Endothelial cell of umbilical vein (primary cell): Measurements from ENCODE around the gene WDFY2. TPM values are rescaled to one million over a fixed set of nuclear protein-coding genes. Genes with fewer than 3 reads are reported as not detected.

Experiments
- BruUV-seq: library from RNA; stranded (reverse); fragments of 400-500 nt; replicated peaks from 2 replicates; lab custom pipeline; 2021; lab: Mats Ljungman, UMichigan
- CTCF ChIA-PET: fragments of 300-600, 350-600 bp; sonication (Branson Sonifier 250); formaldehyde crosslinking; loops from one replicate; lab custom pipeline; 2021; ENCODE audit warnings: antibody characterized with exemption, inconsistent platforms; lab: Charles Lee
- POLR2A ChIA-PET: fragments of 300-600, 350-600 bp; sonication (Branson Sonifier 250); formaldehyde crosslinking; loops from one replicate; lab custom pipeline; 2021; ENCODE audit warnings: antibody characterized with exemption, inconsistent platforms; lab: Charles Lee
- DNase-seq: peaks from one replicate; pipeline ENCODE4 v3.0.0-alpha.2; 2011; ENCODE audit warnings: low read depth, low spot score
- FAIRE-seq: peaks from 2 replicates; lab custom pipeline; 2011; peaks lifted over from hg19 to GRCh38; lab: Jason Lieb, UNC
- H2AFZ ChIP-seq: 2 replicates; pipeline ENCODE4 v1.6.0; 2012; ENCODE audit warnings: low read depth, low read length, control low read depth, inconsistent platforms
- H3K27ac ChIP-seq: 2 replicates; pipeline ENCODE4 v1.5.1; 2011; ENCODE audit warnings: low read depth, mild to moderate bottlenecking, control low read depth, low read length, moderate library complexity; ENCODE audit not compliant: insufficient read depth
- H3K27me3 ChIP-seq, 2 experiments: 2 replicates each; pipeline versions ENCODE4 v1.6.0 to v1.6.1; 2011; ENCODE audit warnings: low read length in 2 of 2, mixed read lengths in 1 of 2; ENCODE audit not compliant: control insufficient read depth in 2 of 2, insufficient read depth in 2 of 2
- H3K36me3 ChIP-seq, 2 experiments: 2 replicates in 1 of 2; 3 replicates in 1 of 2; pipeline ENCODE4 v1.5.1; 2011; ENCODE audit warnings: low read length in 2 of 2, mild to moderate bottlenecking in 1 of 2, moderate library complexity in 1 of 2; ENCODE audit not compliant: control insufficient read depth in 2 of 2, insufficient read depth in 2 of 2; ENCODE audit errors: extremely low read depth in 1 of 2
- H3K4me1 ChIP-seq: 3 replicates; pipeline ENCODE4 v1.5.1; 2011; ENCODE audit warnings: mild to moderate bottlenecking, low read length; ENCODE audit not compliant: control insufficient read depth, insufficient read depth; ENCODE audit errors: extremely low read depth
- H3K4me2 ChIP-seq: 2 replicates; pipeline ENCODE4 v1.6.1; 2011; ENCODE audit warnings: low read length, control low read depth, mixed read lengths; ENCODE audit not compliant: insufficient read depth
- H3K4me3 ChIP-seq, 3 experiments: fragments of 200-600 bp in 1 of 3; sonication (generic), shearing (Covaris generic) in 1 of 3; replicated peaks in 1 of 3; 2 replicates each; pipeline ENCODE4 v1.5.1; 2011 to 2016; ENCODE audit warnings: control low read depth in 3 of 3, low read length in 3 of 3, mild to moderate bottlenecking in 2 of 3, inconsistent platforms in 1 of 3, low read depth in 1 of 3, moderate library complexity in 1 of 3; ENCODE audit not compliant: insufficient read depth in 1 of 3
- H3K79me2 ChIP-seq: 2 replicates; pipeline ENCODE4 v1.6.0; 2012; ENCODE audit warnings: low read length, inconsistent platforms; ENCODE audit not compliant: control insufficient read depth, insufficient read depth
- H3K9ac ChIP-seq: replicated peaks from 2 replicates; pipeline ENCODE3; 2011; ENCODE audit warnings: low read length, control low read depth; ENCODE audit not compliant: insufficient read depth; ENCODE audit errors: extremely low read depth
- H3K9me1 ChIP-seq: replicated peaks from 3 replicates; pipeline ENCODE4 v1.6.0; 2011; ENCODE audit warnings: mild to moderate bottlenecking, low read length; ENCODE audit not compliant: control insufficient read depth, insufficient read depth; ENCODE audit errors: extremely low read depth
- H3K9me3 ChIP-seq: replicated peaks from 2 replicates; pipeline ENCODE4 v1.5.1; 2012; ENCODE audit warnings: low read length, inconsistent platforms; ENCODE audit not compliant: control insufficient read depth, insufficient read depth
- H4K20me1 ChIP-seq: replicated peaks from 2 replicates; pipeline ENCODE3; 2011; ENCODE audit warnings: mild to moderate bottlenecking, low read length; ENCODE audit not compliant: control insufficient read depth, insufficient read depth; ENCODE audit errors: extremely low read depth
- CTCF ChIP-seq, 2 donors: IDR thresholded peaks; 1 replicate in 1 of 2; 2 replicates in 1 of 2; pipeline ENCODE4 v1.5.1; 2011; ENCODE audit warnings: low read length in 2 of 2, mild to moderate bottlenecking in 2 of 2, moderate library complexity in 2 of 2, control low read depth in 1 of 2, inconsistent platforms in 1 of 2, low read depth in 1 of 2; ENCODE audit not compliant: insufficient read depth in 1 of 2; ENCODE audit errors: extremely low read depth in 1 of 2
- MAX ChIP-seq: IDR thresholded peaks from 2 replicates; pipeline ENCODE4 v1.6.1; 2011; ENCODE audit not compliant: insufficient read depth, insufficient read length
- dilution Hi-C: fragments of 300-500 bp; cut with MboI; formaldehyde crosslinking; loops from one replicate; pipeline ENCODE4 v1.15.0; 2019; ENCODE audit warnings: low sequenced_read_pairs; ENCODE audit not compliant: extremely low pct_ligation_motif_present
- intact Hi-C: fragments of 100-400 bp; cut with micrococcal nuclease; formaldehyde crosslinking; loops from one replicate; pipeline ENCODE4 v1.10.0; 2022
- polyA plus RNA-seq, 4 experiments: library from polyadenylated mRNA; depleted of rRNA in 3 of 4; stranded (reverse) in 3 of 4; unstranded in 1 of 4; fragments of >200 nt; gene quantifications; 2 replicates each; pipeline versions ENCODE4 v1.2.1 to v1.2.3, GENCODE V29; 2011 to 2012; ENCODE audit warnings: missing spikeins in 1 of 4
- total RNA-seq: library from RNA; stranded (reverse); gene quantifications from 2 replicates; pipeline ENCODE4 v1.2.3, GENCODE V29; 2021

WDFY2 gene
- total and polyA plus RNA-seq, 2 donors (not counting 3 experiments of a cell fraction or from before 2014, with no cell fraction given): 2.1 to 5.5 TPM

- Histone ChIP-seq H3K9ac (no peak overlapping the region), H2AFZ (no peak overlapping the region), H3K36me3 (no peaks in the 10 kb centered on the region), H3K4me1 (peaks cover 24% of the 10 kb centered on the region), H4K20me1 (no peaks in the 10 kb centered on the region), H3K79me2 (no peaks in the 10 kb centered on the region), H3K4me2 (no peak overlapping the region), H3K27me3 (no peaks in the 10 kb centered on the region), H3K27ac (no peak overlapping the region), H3K4me3 (no peak overlapping the region), H3K9me3 (no peaks in the 10 kb centered on the region), H3K9me1 (no peaks in the 10 kb centered on the region)
- ChIA-PET CTCF (interaction anchor here (0.6 to 4.4 kb wide), 29 partner anchors 12 to 675 kb away, joined by 3 to 61 read pairs (median 4); partner anchors contain the start of gene INTS6), POLR2A (interaction anchor here (2.5 kb wide), 1 partner anchor 345 kb away, joined by 13 read pairs; the partner anchor contains the start of gene INTS6)
- DNase-seq (peak; percentile 36), FAIRE-seq (peak; percentile 68)
- intact Hi-C loops (loop anchor here (1.0 to 10.0 kb wide), 3 partner anchors 363 to 673 kb away; partner anchors contain the start of gene FAM124A), dilution Hi-C loops (no loop called here)
- BruUV-seq: no TSS peak
- TF ChIP-seq MAX: no peak
- peak; percentile 16 to 27 for TF ChIP-seq CTCF (IDR thresholded peaks at IDR 0.05; ENCODE audit: extremely low read depth in 1 of 2, insufficient read depth in 1 of 2, low read depth in 1 of 2, low read length in 2 of 2)
These were observed 213.6 kb downstream of the WDFY2 start for GRCh38 chr13:51797664-51798488.
